Tibial artery (tissue), 4 donors: ENCODE measurements around the gene KANK2.
A peak's percentile ranks its signal among the peaks of the same experiment; 100 is the strongest.

Experiments
- DNase-seq, 2 donors: peaks; one replicate each; pipeline ENCODE4 v3.0.0-alpha.2; 2019
- H3K27ac ChIP-seq, 2 donors: fragments of 200-600 bp; sonication (generic) in 1 of 2; 1 replicate in 1 of 2; 2 replicates in 1 of 2; pipeline ENCODE4 v1.5.1; 2018 to 2019; ENCODE audit warnings: mild to moderate bottlenecking in 1 of 2
- H3K27me3 ChIP-seq, 2 donors: fragments of 200-600 bp; sonication (generic) in 1 of 2; one replicate each; pipeline versions ENCODE4 v1.5.1 to v1.6.0; 2016 to 2019
- H3K36me3 ChIP-seq, 3 donors: fragments of 200-600 bp; sonication (generic) in 2 of 3; one replicate each; pipeline ENCODE4 v1.5.1; 2016 to 2019; ENCODE audit warnings: mild to moderate bottlenecking in 2 of 3
- H3K4me1 ChIP-seq, 4 donors: fragments of 200-600 bp; sonication (generic) in 2 of 4; 1 replicate in 3 of 4; 2 replicates in 1 of 4; pipeline ENCODE4 v1.5.1; 2016 to 2019
- H3K4me3 ChIP-seq, 2 donors: fragments of 200-600 bp; sonication (generic) in 1 of 2; 1 replicate in 1 of 2; 2 replicates in 1 of 2; pipeline ENCODE4 v1.5.1; 2018 to 2019; ENCODE audit warnings: mild to moderate bottlenecking in 2 of 2
- H3K9me3 ChIP-seq, 3 donors: fragments of 200-600 bp; sonication (generic) in 1 of 3; one replicate each; pipeline ENCODE4 v1.5.1; 2016 to 2019
- CTCF ChIP-seq, 2 experiments: fragments of 200-600 bp in 1 of 2; fragments of 450-650 bp in 1 of 2; IDR thresholded peaks; one replicate each; pipeline ENCODE4 v1.5.1; 2017 to 2019; ENCODE audit warnings: antibody characterized with exemption in 2 of 2, mild to moderate bottlenecking in 1 of 2, moderate library complexity in 1 of 2
- intact Hi-C: fragments of 100-400 bp; cut with DNase I; formaldehyde crosslinking; loops from one replicate; pipeline ENCODE4 v1.15.0; 2023; ENCODE audit warnings: low total_unique reads

The KANK2 gene

GRCh38 chr19:11159598-11160439 is 37.5 kb downstream of the KANK2 start:
- intact Hi-C loops = no loop called here
- peak overlapping the region; percentile 55 to 65 for H3K27ac ChIP-seq
- TF ChIP-seq CTCF (IDR thresholded peaks at IDR 0.05) = no peak

GRCh38 chr19:11155373-11156120 is 41.8 kb downstream of the KANK2 start, which contains the start of gene SPC24:
Gene SPC24, minus strand, starts transcription at chr19:11155782. Its CDS starts 6 bp downstream, at chr19:11155776.
- DNase-seq = peak; percentile 93 to 96
- Histone ChIP-seq H3K4me3 (peak within 1 kb of the TSS; percentile 46 to 61), H3K27me3 (no peaks in the 10 kb centered on the region), H3K4me1 (peaks cover 0 to 81% (median 62%) of the 10 kb centered on the region in 4 donors), H3K27ac (peak within 1 kb of the TSS; percentile 65 to 74), H3K36me3 (no peaks in the 10 kb centered on the region), H3K9me3 (peaks cover 0 to under 1% (median 0%) of the 10 kb centered on the region in 3 donors)
- intact Hi-C loops = no loop called here
- no peak for TF ChIP-seq CTCF (IDR thresholded peaks at IDR 0.05)

More at GRCh38 chr19:11159598-11160439, 37.5 kb downstream of the KANK2 start:
- peaks cover 0 to 6% (median 0%) of the 10 kb centered on the region in 3 donors for H3K9me3 ChIP-seq
- H3K27me3 ChIP-seq = no peaks in the 10 kb centered on the region
- peak in 1 of 2 donors; percentile 78 for DNase-seq
- H3K4me3 ChIP-seq = no peak overlapping the region
- H3K36me3 ChIP-seq = peaks cover 0 to 7% (median 0%) of the 10 kb centered on the region in 3 donors
- peaks cover 4 to 74% (median 53%) of the 10 kb centered on the region in 4 donors for H3K4me1 ChIP-seq

GRCh38 chr19:11154683-11155047 is 42.7 kb downstream of the KANK2 start:
- H3K4me1 ChIP-seq = peaks cover 0 to 75% (median 56%) of the 10 kb centered on the region in 4 donors
- no peak overlapping the region for H3K4me3 ChIP-seq
- no peak for TF ChIP-seq CTCF (IDR thresholded peaks at IDR 0.05)
- no peak for DNase-seq
- no peaks in the 10 kb centered on the region for H3K36me3 ChIP-seq
- H3K27me3 ChIP-seq = no peaks in the 10 kb centered on the region
- peak overlapping the region in 1 of 2 donors; percentile 10 for H3K27ac ChIP-seq
- no peaks in the 10 kb centered on the region for H3K9me3 ChIP-seq
- intact Hi-C loops = no loop called here

- Histone ChIP-seq H3K27ac (peak overlapping the region; percentile 68 to 80), H3K4me1 (peaks cover 0 to 65% (median 41%) of the 10 kb centered on the region in 4 donors)
- DNase-seq = peak; percentile 87 to 94
These were observed 44.9 kb downstream of the KANK2 start for GRCh38 chr19:11152318-11153062.

More at GRCh38 chr19:11152318-11153062, 44.9 kb downstream of the KANK2 start:
- intact Hi-C loops = no loop called here
- H3K36me3 ChIP-seq = no peaks in the 10 kb centered on the region
- H3K9me3 ChIP-seq = no peaks in the 10 kb centered on the region
- no peaks in the 10 kb centered on the region for H3K27me3 ChIP-seq
- TF ChIP-seq CTCF (IDR thresholded peaks at IDR 0.05) = no peak
- no peak overlapping the region for H3K4me3 ChIP-seq
